ENCODE data around the gene FGF4. TPM values are rescaled to one million over a fixed set of nuclear protein-coding genes. Genes with fewer than 3 reads are reported as not detected.
"Not testable (repeated sequence)": the region's sequence is repeated elsewhere in the genome, so short reads cannot be mapped to it uniquely, and the experiment has no call there.

Gene FGF4
- total RNA-seq, 2 donors from 2014 or later: not detected

GRCh38 chr11:69796063-69796462 is 20.9 kb upstream of the FGF4 start:
- Mint-ChIP-seq H3K36me3 (no peaks in the 10 kb centered on the region), H3K9me3 (no peaks in the 10 kb centered on the region), H3K27ac (no peak overlapping the region)
- no peak for DNase-seq (ENCODE audit: low spot score in 2 of 2)
- no peak for ATAC-seq

- Mint-ChIP-seq H3K36me3 (no peaks in the 10 kb centered on the region), H3K27ac (no peak overlapping the region), H3K9me3 (no peaks in the 10 kb centered on the region)
- no peak for ATAC-seq
- no peak for DNase-seq (ENCODE audit: low spot score in 2 of 2)
Observed at GRCh38 chr11:69791276-69792180, 16.4 kb upstream of the FGF4 start.

GRCh38 chr11:69788956-69789355 is 13.8 kb upstream of the FGF4 start:
- no peak for DNase-seq (ENCODE audit: low spot score in 2 of 2)
- H3K27ac Mint-ChIP-seq: no peak overlapping the region
- ATAC-seq: no peak
- no peaks in the 10 kb centered on the region for H3K36me3 Mint-ChIP-seq
- no peaks in the 10 kb centered on the region for H3K9me3 Mint-ChIP-seq

GRCh38 chr11:69787906-69788305 is 12.8 kb upstream of the FGF4 start:
- no peak for ATAC-seq
- Mint-ChIP-seq H3K27ac (no peak overlapping the region), H3K36me3 (no peaks in the 10 kb centered on the region), H3K9me3 (no peaks in the 10 kb centered on the region)
- DNase-seq (ENCODE audit: low spot score in 2 of 2): no peak

- H3K27ac Mint-ChIP-seq: no peak overlapping the region
- no peaks in the 10 kb centered on the region for H3K9me3 Mint-ChIP-seq
- ATAC-seq (no peak), DNase-seq (ENCODE audit: low spot score in 2 of 2) (no peak)
- no peaks in the 10 kb centered on the region for H3K36me3 Mint-ChIP-seq
Observed at GRCh38 chr11:69787457-69787856, 12.3 kb upstream of the FGF4 start.

GRCh38 chr11:69781241-69781640 is 6.1 kb upstream of the FGF4 start:
- H3K9me3 Mint-ChIP-seq: no peaks in the 10 kb centered on the region
- H3K27ac Mint-ChIP-seq: no peak overlapping the region
- ATAC-seq (no peak), DNase-seq (ENCODE audit: low spot score in 2 of 2) (no peak)
- H3K36me3 Mint-ChIP-seq: no peaks in the 10 kb centered on the region

- no peak for DNase-seq (ENCODE audit: low spot score in 2 of 2)
- H3K9me3 Mint-ChIP-seq: no peaks in the 10 kb centered on the region
- no peak overlapping the region for H3K27ac Mint-ChIP-seq
- no peaks in the 10 kb centered on the region for H3K36me3 Mint-ChIP-seq
- no peak for ATAC-seq
Observed at GRCh38 chr11:69778373-69778772, 3.2 kb upstream of the FGF4 start.

GRCh38 chr11:69774354-69775162 is 583 bp downstream of the FGF4 start:
- Mint-ChIP-seq H3K9me3 (no peaks in the 10 kb centered on the region), H3K27ac (no peak overlapping the region), H3K36me3 (no peaks in the 10 kb centered on the region)
- DNase-seq (ENCODE audit: low spot score in 2 of 2): no peak
- ATAC-seq: no peak

- DNase-seq (ENCODE audit: low spot score in 2 of 2) (no peak), ATAC-seq (no peak)
- H3K9me3 Mint-ChIP-seq: no peaks in the 10 kb centered on the region
- H3K27ac Mint-ChIP-seq: no peak overlapping the region
- H3K36me3 Mint-ChIP-seq: no peaks in the 10 kb centered on the region
Observed at GRCh38 chr11:69773626-69774353, 1.4 kb downstream of the FGF4 start.

- H3K9me3 Mint-ChIP-seq: no peaks in the 10 kb centered on the region
- no peak for DNase-seq (ENCODE audit: low spot score in 2 of 2)
- ATAC-seq: no peak
- no peak overlapping the region for H3K27ac Mint-ChIP-seq
- no peaks in the 10 kb centered on the region for H3K36me3 Mint-ChIP-seq
Observed at GRCh38 chr11:69771466-69771865, 3.7 kb downstream of the FGF4 start.

- no peak for ATAC-seq
- Mint-ChIP-seq H3K27ac (no peak overlapping the region), H3K9me3 (no peaks in the 10 kb centered on the region), H3K36me3 (no peaks in the 10 kb centered on the region)
- no peak for DNase-seq (ENCODE audit: low spot score in 2 of 2)
Observed at GRCh38 chr11:69770540-69770939, 4.6 kb downstream of the FGF4 start.

- DNase-seq (ENCODE audit: low spot score in 2 of 2) (no peak), ATAC-seq (no peak)
- Mint-ChIP-seq H3K9me3 (no peaks in the 10 kb centered on the region), H3K36me3 (no peaks in the 10 kb centered on the region), H3K27ac (no peak overlapping the region)
Observed at GRCh38 chr11:69765498-69765995, 9.6 kb downstream of the FGF4 start.

- not testable (repeated sequence) for DNase-seq (ENCODE audit: low spot score in 2 of 2); H3K9me3 Mint-ChIP-seq; H3K27ac Mint-ChIP-seq; H3K36me3 Mint-ChIP-seq; ATAC-seq
Observed at GRCh38 chr11:69764918-69765317, 10.2 kb downstream of the FGF4 start.

GRCh38 chr11:69760319-69760718 is 14.8 kb downstream of the FGF4 start:
- DNase-seq (ENCODE audit: low spot score in 2 of 2): no peak
- H3K9me3 Mint-ChIP-seq: peaks cover 0 to 3% of the 10 kb centered on the region in 2 donors
- no peak overlapping the region for H3K27ac Mint-ChIP-seq
- ATAC-seq: no peak
- H3K36me3 Mint-ChIP-seq: peaks cover 0 to 12% of the 10 kb centered on the region in 2 donors

- Mint-ChIP-seq H3K36me3 (no peaks in the 10 kb centered on the region), H3K9me3 (peaks cover 0 to 3% of the 10 kb centered on the region in 2 donors), H3K27ac (no peak overlapping the region)
- DNase-seq (ENCODE audit: low spot score in 2 of 2) (no peak), ATAC-seq (no peak)
Observed at GRCh38 chr11:69752890-69753289, 22.3 kb downstream of the FGF4 start.

- Mint-ChIP-seq H3K9me3 (no peaks in the 10 kb centered on the region), H3K36me3 (no peaks in the 10 kb centered on the region), H3K27ac (no peak overlapping the region)
- DNase-seq (ENCODE audit: low spot score in 2 of 2) (no peak), ATAC-seq (no peak)
Observed at GRCh38 chr11:69750875-69751597, 24.1 kb downstream of the FGF4 start.

All from activated naive CD4-positive, alpha-beta T cell treated with anti-CD3 and anti-CD28 coated beads, Interleukin-2, amount 50 U/mL, for 72 hours (primary cell).